NCI-H2227 (cell line): ENCODE measurements around the gene SCG3.

ENCODE experiments used
- DNase-seq: peaks from one replicate; lab custom pipeline; 2025; ENCODE audit not compliant: unreplicated experiment; lab: John Stamatoyannopoulos, UW

SCG3 gene

DNA sequence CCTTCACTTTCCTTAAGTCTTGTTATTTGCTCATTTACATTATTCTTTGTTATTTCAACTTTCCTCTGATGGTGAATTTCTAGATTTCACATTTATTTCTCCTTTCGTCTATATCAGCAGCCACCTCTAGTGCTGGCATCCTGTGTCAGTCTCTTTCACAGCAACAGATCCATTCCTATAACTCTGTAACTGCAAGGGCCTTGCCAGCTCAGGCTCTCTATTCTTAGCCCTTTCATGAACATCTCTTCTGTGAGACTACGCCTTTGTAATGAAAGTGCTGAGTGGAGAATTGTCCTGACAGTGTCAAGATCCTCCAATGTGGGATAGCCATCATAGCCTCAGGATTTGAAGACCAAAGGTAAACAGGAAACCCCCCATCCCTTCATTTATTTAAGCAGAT, 3.9 kb upstream of the SCG3 start:
- DNase-seq = no peak

GRCh38 chr15:51678096-51678495, 3.2 kb upstream of the SCG3 start:
- DNase-seq = no peak

GRCh38 chr15:51680321-51680720, 982 bp upstream of the SCG3 start:
- DNase-seq = no peak

DNA sequence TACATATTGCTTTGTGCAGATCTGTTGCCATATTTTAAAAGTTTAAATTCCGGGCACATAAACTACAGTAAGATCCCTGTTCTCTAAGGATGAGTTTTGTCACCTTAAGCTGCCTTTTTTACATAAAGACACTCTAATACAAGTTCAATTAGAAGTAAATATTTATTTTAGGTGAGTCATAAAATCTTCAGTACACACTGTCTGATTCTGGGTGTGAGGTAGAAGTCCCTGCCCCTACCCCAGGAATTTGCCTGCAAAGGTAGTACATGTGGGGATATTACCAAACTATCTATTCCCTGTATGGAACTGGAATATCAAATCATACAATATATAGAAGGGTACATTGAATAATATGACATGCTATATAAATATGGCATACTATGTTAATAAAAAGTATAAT, 6.3 kb downstream of the SCG3 start:
- DNase-seq = no peak

DNA sequence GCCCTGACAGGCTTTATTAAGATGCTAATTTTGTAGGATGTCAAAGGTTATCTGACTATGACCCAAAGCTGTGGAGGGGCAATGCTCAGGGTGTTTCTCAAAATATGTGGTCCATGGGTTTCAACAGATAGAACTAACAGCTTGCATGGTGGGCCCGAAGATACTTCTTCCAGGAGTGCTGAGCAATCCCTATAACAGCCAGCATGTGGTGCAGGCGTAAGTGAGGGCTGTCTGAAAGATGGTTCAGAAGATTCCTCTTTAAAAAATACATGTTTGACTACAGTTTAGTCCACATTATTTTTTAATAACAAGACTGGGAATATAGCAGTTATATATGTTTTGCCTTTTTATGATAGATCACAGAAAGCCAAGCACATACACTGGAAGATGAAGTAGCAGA, 7.6 kb downstream of the SCG3 start:
- no peak for DNase-seq

DNA sequence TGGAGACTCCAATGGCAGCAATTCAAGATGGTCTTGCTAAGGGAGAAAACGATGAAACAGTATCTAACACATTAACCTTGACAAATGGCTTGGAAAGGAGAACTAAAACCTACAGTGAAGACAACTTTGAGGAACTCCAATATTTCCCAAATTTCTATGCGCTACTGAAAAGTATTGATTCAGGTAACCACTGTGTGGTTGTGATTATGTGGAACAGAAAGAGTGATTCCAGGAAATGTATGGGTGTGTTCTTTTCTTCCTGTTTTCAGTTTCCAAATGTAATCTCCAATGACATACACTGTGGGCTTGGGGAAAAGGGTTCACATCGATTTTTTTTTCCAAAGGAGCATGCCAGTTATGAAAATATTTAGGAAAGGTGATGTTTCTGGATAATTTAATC, 10.9 kb downstream of the SCG3 start:
- no peak for DNase-seq

DNA sequence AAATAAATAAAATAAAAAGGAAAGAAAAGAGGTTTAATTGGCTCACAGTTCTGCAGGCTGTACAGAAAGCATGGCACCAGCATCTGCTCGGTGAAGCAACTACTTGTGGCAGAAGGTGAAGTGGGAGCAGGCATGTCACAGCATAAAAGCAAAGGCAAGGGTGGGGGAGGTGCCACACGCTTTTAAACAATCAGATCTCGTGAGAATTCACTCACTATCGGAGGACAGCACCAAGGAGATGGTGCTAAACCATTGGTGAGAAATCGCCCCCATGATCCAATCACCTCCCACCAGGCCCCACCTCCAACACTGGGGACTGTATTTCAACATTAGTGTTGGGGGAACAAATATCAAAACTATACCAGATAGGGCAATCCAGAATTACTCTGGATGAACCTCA, 15.3 kb downstream of the SCG3 start:
- DNase-seq = no peak

GRCh38 chr15:51697163-51697562, 15.9 kb downstream of the SCG3 start:
- no peak for DNase-seq

- no peak for DNase-seq
Observed at GRCh38 chr15:51699373-51699772, 18.1 kb downstream of the SCG3 start.

- no peak for DNase-seq
Observed at GRCh38 chr15:51702710-51703109, 21.4 kb downstream of the SCG3 start.

DNA sequence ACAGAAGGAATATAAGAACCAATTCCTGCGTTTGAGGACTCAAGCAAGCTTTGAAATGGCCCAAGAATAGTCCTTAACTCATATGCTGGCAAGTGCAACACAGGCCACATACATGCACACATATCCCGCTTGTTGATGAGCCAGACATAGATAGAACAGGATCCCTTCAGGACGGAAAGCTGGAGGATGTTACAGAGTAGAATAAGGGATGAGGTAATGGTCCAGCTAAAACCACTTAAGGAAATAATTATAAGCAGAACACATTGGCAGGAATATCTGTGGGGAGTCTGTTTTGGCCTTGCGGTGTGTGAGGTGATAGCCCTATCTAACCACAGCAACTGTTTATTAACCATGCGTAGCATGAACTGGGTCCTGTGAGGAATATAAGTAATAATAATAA, 25.0 kb downstream of the SCG3 start:
- no peak for DNase-seq

DNA sequence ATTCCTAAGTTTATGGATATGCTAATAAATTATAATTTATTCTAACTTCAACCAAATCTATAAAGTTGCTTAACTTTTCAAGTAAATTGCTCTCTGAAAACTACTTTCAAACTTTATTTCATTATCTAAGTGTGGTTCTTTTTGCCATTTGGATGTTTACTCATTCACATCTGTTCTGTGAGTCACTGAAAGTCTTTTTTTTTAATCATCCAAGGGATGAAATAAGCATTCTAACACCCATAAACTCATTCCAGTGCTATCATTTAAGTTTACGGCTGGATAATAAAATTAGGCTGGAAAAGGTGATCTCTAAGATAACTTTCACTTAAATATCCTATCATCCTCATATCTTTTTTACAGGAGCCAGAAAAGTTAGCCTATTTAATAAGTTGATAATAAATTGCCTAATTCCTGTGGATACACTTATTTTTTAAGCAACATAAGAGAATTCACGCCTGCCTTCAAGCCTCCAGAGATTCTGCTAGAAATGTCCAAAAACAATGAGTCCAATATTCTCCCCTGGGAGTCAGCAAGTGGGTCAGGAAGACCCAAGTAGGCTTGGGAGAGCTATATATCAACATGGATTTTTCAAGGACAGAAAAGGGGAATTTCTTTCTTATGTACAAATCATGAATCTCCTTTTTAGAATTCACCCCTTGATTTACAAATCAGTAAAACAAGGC, 25.8 kb downstream of the SCG3 start:
- DNase-seq = no peak

DNA sequence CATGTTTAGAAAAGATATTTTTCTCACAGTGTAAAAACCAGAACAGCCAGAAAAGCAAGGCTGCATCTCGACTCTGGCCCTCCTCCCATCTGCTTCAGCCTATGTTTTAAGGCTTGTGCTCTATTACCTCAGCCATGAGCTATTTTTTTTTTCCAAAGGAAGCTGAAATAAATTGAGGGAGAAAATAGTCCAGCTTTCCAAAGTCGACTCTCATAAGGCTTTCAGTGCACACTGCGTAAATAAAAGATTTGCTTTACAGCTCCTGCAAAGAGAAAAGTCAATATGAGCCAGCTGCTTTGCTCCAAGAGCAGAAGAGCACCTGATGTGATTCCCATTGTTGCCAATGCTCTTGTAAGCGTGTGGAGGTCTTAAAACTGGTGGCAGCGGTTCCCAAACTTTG, 26.7 kb downstream of the SCG3 start:
- DNase-seq = no peak

- no peak for DNase-seq
Observed at GRCh38 chr15:51709031-51709430, 27.7 kb downstream of the SCG3 start.

GRCh38 chr15:51714162-51714561, 32.9 kb downstream of the SCG3 start:
- DNase-seq = no peak

GRCh38 chr15:51714911-51715310, 33.6 kb downstream of the SCG3 start:
- no peak for DNase-seq

- no peak for DNase-seq
Observed at GRCh38 chr15:51718219-51718618, 36.9 kb downstream of the SCG3 start.

- DNase-seq = no peak
Observed at GRCh38 chr15:51718746-51719145, 37.4 kb downstream of the SCG3 start.

DNA sequence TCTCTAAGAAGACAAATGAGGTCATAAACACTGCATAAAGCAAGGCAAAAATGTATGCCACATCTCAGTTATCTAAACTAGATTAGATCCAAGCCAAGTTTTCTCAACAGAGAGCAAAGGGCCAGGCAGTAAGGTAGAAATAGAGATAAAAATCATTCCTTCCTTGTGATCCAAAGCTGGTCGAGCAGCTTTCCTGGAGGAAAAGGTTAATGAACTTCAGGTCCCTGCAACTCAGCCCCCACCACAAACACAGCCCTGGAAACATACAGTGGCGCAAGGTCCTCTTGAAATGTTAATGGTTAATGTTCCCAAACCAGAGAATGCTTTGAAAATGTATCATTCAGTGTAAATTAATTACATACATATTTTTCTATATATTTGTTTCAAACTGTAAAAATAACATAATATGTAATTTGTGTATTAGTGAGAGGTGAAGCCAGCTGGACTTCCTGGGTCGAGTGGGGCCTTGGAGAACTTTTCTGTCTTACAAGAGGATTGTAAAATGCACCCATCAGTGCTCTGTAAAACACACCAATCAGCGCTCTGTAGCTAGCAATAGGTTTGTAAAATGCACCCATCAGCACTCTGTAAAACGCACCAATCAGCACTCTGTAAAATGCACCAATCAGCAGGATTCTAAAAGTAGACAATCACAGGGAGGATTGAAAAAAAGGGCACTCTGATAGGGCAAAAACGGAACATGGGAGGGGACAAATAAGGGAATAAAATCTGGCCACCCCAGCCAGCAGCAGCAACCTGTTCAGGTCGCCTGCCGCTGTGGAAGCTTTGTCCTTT, 39.1 kb downstream of the SCG3 start:
- DNase-seq = no peak

GRCh38 chr15:51721199-51721960, 40.1 kb downstream of the SCG3 start:
- DNase-seq = no peak

- no peak for DNase-seq
Observed at GRCh38 chr15:51724199-51724598, 42.9 kb downstream of the SCG3 start.

DNA sequence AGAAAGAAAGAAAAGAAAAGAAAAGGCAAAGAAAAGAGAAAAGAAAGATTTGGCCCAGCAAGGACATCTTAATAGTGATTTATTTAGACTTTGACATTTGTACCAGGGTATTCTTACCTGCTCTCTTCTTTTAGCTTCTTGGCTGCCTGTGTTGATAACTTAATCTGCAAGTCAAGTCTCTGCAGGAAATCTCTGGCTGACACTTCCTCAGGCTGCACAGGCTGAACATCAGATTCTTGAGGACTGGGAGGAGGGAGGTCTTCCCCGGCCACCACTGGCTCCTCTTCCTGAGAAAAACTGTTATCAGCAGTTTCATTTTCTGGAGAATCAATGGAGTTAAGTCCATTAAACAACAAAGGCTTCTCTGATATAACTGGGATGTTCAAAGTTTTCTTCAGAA, 43.4 kb downstream of the SCG3 start:
- no peak for DNase-seq
